GM12878 (cell line): ENCODE measurements around the gene SCN4A. TPM values are rescaled to one million over a fixed set of nuclear protein-coding genes. Genes with fewer than 3 reads are reported as not detected.

Experiments used
- ATF3 ChIP-seq: IDR thresholded peaks from 2 replicates; pipeline ENCODE4 v1.6.1; 2011; ENCODE audit warnings: low read depth, mild to moderate bottlenecking, low read length, moderate library complexity, borderline replicate concordance; ENCODE audit errors: extremely low read depth
- CHD2 ChIP-seq: IDR thresholded peaks from 2 replicates; pipeline ENCODE4 v1.6.1; 2011; ENCODE audit warnings: low read depth, low read length, improper control_type of control experiment, borderline replicate concordance
- CREM ChIP-seq: IDR thresholded peaks from 2 replicates; pipeline ENCODE4 v1.6.1; 2014; ENCODE audit warnings: antibody characterized with exemption, low read depth
- NR2F1 ChIP-seq: fragments of 450-650 bp; conservative IDR thresholded peaks from 2 replicates; pipeline ENCODE4 v1.6.1; 2017; ENCODE audit warnings: mild to moderate bottlenecking
- RAD51 ChIP-seq: fragments of 450-650 bp; IDR thresholded peaks from 2 replicates; pipeline ENCODE4 v1.6.1; 2016; ENCODE audit warnings: moderate library complexity, mild to moderate bottlenecking, inconsistent platforms
- RELA ChIP-seq: fragments of 450-650 bp; IDR thresholded peaks from 2 replicates; pipeline ENCODE4 v1.8.0; 2014; ENCODE audit warnings: borderline replicate concordance; ENCODE audit not compliant: partially characterized antibody
- RFX5 ChIP-seq: IDR thresholded peaks from 2 replicates; pipeline ENCODE4 v1.6.1; 2011; ENCODE audit warnings: low read depth, low read length, improper control_type of control experiment
- SMAD1 ChIP-seq: fragments of 450-650 bp; IDR thresholded peaks from 2 replicates; pipeline ENCODE4 v1.6.1; 2018; ENCODE audit warnings: mild to moderate bottlenecking, low read depth; ENCODE audit not compliant: partially characterized antibody
- SRF ChIP-seq, 2 experiments: IDR thresholded peaks; 2 replicates each; pipeline ENCODE4 v1.6.1; 2011; ENCODE audit warnings: low read depth in 2 of 2, low read length in 2 of 2, mild to moderate bottlenecking in 1 of 2, moderate library complexity in 1 of 2
- USF2 ChIP-seq: IDR thresholded peaks from 2 replicates; pipeline ENCODE4 v1.6.1; 2011; ENCODE audit warnings: low read depth, low read length, improper control_type of control experiment, borderline replicate concordance
- ZNF384 ChIP-seq: IDR thresholded peaks from 2 replicates; pipeline ENCODE4 v1.6.1; 2012; ENCODE audit warnings: low read depth, mild to moderate bottlenecking, low read length, improper control_type of control experiment, borderline replicate concordance
- polyA plus RNA-seq, 11 experiments: library from polyadenylated mRNA; depleted of rRNA in 4 of 11; unstranded in 6 of 11; stranded (reverse) in 5 of 11; fragments of >200 nt; fragmentation: Nextera tagmentation in 4 of 11; fragmentation: Illumina TruSeq in 1 of 11; extraction: Ambion mirVana in 4 of 11; extraction: Trizol in 1 of 11; gene quantifications; 1 replicate in 1 of 11; 2 replicates in 10 of 11; pipeline versions ENCODE4 v1.2.1 to v1.2.3, GENCODE V29; 2011 to 2016; ENCODE audit warnings: inconsistent platforms in 2 of 11, missing spikeins in 2 of 11, low read depth in 1 of 11
- total RNA-seq, 4 experiments: library from RNA; depleted of rRNA in 3 of 4; stranded (reverse); fragments of >200 nt in 3 of 4; fragmentation: Illumina TruSeq in 1 of 4; extraction: Trizol in 1 of 4; gene quantifications; 2 replicates each; pipeline versions ENCODE4 v1.2.1 to v1.2.3, GENCODE V29; 2013 to 2021

Gene SCN4A
- total and polyA plus RNA-seq, 10 of the 15 experiments (the other 5 are each of a cell fraction or from before 2014, with no cell fraction given) = under 0.01 to 0.15 (median 0.07) TPM; not detected in 4

GRCh38 chr17:63945784-63946439 is 26.8 kb downstream of the SCN4A start (continued):
- peak; percentile 92 for TF ChIP-seq RAD51
- TF ChIP-seq NR2F1 = peak; percentile 46; the same call in 1 of the 2 replicates
- TF ChIP-seq USF2 = peak; percentile 56
- no peak for TF ChIP-seq CHD2
- no peak for TF ChIP-seq SMAD1
- TF ChIP-seq SRF (IDR thresholded peaks at IDR 0.05; ENCODE audit: low read depth in 2 of 2, low read length in 2 of 2) = no peak
- TF ChIP-seq ATF3 = peak; percentile 60; the same call in 1 of the 2 replicates
- peak; percentile 55; the same call in 1 of the 2 replicates for TF ChIP-seq RFX5
- TF ChIP-seq RELA = peak; percentile 28
- no peak for TF ChIP-seq CREM
- TF ChIP-seq ZNF384 = no peak
